LNCaP clone FGC (cell line): Measurements from ENCODE around the gene UBE2M.

ENCODE experiments used
- DNase-seq: peaks from one replicate; pipeline ENCODE4 v3.0.0-alpha.2; 2011; ENCODE audit warnings: low read depth
- H3K4me3 ChIP-seq: 2 replicates; pipeline ENCODE4 v1.5.1; 2011; ENCODE audit warnings: mild to moderate bottlenecking, low read depth, low read length, control low read depth
- CTCF ChIP-seq: IDR thresholded peaks from 2 replicates; pipeline ENCODE4 v1.5.1; 2012; ENCODE audit warnings: mild to moderate bottlenecking; ENCODE audit not compliant: control insufficient read depth, insufficient read depth; ENCODE audit errors: extremely low read depth

The UBE2M gene

DNA sequence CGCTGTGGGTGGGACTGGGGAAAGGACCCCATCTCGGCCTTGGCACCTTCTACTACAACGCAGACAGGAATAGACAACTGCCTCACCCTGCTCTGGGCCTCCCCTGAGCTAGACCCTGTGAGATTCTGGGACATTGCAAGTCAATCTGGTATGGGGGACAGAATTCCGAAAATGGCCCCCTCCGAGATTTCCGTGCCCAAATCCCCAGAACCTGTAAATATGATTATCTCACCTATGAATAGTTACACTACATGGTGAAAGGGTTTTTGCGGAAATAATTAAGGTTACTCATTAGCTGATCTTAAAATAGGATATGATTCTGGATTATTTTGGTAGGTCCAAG is 38.2 kb downstream of the UBE2M start:
- peak overlapping the region; percentile 81 for H3K4me3 ChIP-seq
- no peak for TF ChIP-seq CTCF
- DNase-seq = no peak

- peak; percentile 91 for DNase-seq
- H3K4me3 ChIP-seq = peak within 1 kb of the TSS; percentile 81
- peak; percentile 86 for TF ChIP-seq CTCF
Observed at GRCh38 chr19:58519355-58520256, 38.8 kb downstream of the UBE2M start, which contains the start of gene ZBTB45. ZBTB45 (minus strand) TSS chr19:58519810; CDS start chr19:58517673, 2,137 bp downstream.

DNA sequence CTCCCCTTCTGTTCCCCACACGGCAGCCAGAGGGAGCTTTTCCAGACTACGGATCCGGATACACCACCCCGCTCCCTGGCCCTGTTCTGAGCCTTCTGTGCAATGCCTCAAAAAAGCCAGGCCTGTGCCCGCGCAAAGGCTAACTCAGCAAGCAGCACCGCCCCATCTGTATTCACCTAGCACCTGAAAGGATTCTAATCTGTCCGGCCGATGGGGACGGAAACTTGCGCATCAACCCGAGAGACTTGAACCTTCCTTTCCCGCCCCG is 39.4 kb downstream of the UBE2M start:
- H3K4me3 ChIP-seq = peak overlapping the region; percentile 81
- peak; percentile 68 for TF ChIP-seq CTCF

DNA sequence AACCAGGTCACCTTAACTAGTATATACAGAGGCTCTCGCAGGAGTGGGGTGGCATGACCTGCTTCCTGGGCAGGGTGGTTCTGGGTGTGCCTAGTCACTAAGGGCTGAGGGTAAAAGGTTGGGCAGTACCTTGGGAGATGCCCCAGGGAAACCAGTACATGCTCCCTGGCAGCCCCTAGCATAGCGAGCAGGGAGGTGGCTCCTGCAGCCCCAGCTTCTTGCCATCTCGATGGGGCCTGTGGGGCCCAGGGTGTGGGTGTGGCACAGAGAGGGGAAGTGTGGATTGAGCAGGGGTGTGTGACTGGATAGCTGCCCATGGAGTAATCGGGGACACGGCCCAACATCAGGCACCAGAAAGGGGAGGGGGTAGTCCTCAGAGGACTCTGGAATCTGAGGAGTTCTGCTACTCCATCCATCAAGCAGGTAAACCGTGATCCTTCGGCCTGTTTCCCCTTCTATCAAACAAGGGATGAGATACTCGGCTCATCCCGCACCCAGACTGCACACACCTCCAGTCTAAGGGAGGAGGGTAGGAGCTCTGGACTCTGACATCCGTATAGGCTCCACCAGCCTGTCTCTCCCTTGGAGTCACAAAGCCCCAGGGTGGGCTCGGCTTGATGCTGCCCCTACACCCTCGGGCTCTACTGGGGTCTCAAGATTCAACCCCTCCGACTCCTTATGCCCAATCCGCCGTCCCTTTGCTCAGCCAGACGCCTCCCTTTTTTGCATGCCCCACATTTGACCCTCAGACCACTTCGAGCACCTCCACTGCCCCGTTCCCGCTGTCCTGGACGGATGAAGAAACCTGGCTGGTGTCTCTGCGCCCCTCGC is 39.9 kb downstream of the UBE2M start:
- no peak for TF ChIP-seq CTCF
- peak overlapping the region; percentile 81 for H3K4me3 ChIP-seq
- no peak for DNase-seq

More for the DNA sequence above, 39.4 kb downstream of the UBE2M start:
- DNase-seq = peak; percentile 43

DNA sequence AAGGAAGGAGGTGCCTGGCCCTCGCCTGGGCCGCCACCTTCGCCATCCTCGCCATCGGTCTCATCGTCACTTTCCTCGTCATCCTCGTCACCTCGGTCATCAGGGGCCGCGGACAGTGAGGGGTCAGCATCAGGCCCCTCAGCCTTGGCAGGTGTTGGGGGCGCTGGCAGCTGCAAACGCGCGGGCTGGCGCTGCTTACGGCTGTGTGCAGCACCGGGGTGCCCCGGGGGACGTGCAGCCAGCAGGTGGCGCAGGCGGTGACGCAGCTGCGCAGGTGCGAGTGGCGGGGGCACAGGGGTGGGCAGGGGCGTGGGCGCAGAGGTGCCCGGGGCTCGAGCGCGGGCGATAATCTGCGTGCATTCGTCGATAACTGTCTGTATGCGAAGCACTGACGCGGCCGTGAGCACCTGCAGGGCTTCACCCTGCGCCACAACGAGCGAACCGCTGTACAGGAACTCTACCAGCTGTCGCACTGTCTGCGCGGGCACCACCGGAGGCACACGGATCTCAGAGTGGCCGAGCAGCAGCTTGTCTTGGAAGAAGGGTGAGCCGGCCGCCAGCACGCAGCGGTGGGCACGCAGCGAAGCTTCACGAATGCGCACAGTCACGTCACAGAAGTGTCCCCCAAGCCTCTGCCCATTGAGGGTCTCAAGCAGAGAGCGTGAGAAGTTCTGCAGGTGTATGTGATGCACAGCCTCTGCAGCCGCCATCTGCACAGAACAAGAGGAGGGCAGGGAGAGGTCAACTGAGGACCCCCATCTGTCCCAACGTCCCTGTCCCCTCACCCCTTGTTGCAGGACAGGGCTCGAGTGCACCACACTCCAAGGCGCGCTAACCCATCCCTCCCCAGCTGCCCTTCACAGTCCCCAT is 41.2 kb downstream of the UBE2M start:
- TF ChIP-seq CTCF = peak; percentile 30
- H3K4me3 ChIP-seq = no peak overlapping the region
- DNase-seq = no peak

DNA sequence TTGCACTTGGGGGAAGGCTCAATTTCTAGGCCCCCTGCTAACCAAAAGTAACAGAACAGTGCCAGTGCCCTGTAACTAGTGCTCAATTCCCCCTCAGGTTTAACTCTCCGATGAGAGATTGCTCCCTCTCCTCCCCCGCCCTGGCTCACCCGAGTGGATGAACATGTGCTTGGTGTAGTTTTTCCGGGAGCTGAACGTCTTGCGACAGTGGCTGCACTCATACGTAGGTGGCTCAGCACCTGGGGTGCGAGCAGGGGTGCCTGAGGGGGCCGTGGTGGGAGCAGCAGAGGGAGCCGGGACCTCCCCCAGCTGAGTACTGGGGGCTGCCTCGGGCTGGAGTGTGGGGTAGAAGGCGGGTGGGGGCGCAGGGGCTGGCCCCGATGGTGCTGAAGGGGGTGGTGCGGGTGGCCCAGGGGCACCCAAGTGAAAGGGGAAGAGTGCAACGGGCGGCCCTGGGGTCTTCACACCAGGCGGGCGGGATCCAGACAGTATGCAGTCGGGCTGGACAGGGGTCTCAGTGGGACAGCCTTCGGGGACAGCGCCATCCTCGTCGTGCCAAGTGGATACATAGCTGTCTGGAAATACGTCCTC is 42.1 kb downstream of the UBE2M start:
- no peak for DNase-seq
- no peak for TF ChIP-seq CTCF
- H3K4me3 ChIP-seq = no peak overlapping the region
